Measurements from ENCODE around the gene SFXN5.

DNA sequence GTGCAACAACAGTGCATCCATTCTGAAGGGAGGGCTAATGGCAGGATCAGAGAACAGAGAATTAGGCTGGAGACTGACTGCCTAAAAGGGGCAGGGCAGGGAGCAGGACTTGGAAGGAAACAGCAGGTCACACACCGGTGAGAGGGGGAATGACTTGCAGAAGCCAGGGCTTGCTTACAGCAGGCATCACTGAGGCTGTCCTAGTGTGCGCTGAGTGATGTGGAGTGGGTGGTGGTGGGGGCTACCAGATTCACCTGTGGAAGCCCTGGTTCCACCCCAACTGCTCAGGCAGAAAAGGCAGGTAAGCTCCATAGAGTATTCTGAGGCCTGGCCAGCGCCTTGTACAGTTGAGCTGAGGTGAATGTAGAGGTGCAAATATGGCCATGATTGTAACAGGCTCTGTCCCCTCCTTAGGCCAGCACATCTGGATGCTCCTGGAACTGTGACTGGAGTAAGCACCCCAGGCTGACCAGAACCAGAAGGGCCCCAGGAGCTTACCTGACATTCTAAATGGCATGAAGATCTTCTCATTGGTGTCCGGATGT, 49.4 kb downstream of the SFXN5 start:
- TF ChIP-seq POLR2A (IDR thresholded peaks at IDR 0.05) (no peak), POLR2AphosphoS5 (IDR thresholded peaks at IDR 0.05) (no peak), EP300 (IDR thresholded peaks at IDR 0.05) (no peak)
- TF ChIP-seq, protein P1, sequence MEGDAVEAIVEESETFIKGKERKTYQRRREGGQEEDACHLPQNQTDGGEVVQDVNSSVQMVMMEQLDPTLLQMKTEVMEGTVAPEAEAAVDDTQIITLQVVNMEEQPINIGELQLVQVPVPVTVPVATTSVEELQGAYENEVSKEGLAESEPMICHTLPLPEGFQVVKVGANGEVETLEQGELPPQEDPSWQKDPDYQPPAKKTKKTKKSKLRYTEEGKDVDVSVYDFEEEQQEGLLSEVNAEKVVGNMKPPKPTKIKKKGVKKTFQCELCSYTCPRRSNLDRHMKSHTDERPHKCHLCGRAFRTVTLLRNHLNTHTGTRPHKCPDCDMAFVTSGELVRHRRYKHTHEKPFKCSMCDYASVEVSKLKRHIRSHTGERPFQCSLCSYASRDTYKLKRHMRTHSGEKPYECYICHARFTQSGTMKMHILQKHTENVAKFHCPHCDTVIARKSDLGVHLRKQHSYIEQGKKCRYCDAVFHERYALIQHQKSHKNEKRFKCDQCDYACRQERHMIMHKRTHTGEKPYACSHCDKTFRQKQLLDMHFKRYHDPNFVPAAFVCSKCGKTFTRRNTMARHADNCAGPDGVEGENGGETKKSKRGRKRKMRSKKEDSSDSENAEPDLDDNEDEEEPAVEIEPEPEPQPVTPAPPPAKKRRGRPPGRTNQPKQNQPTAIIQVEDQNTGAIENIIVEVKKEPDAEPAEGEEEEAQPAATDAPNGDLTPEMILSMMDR (IDR thresholded peaks at IDR 0.05), result no peak
